Gastroesophageal sphincter (tissue), 4 donors: ENCODE results near the gene ANKRD29. TPM values are rescaled to one million over a fixed set of nuclear protein-coding genes. Genes with fewer than 3 reads are reported as not detected.
A peak's percentile ranks its signal among the peaks of the same experiment; 100 is the strongest.

Experiments
- ATAC-seq: fragments of 150-250 bp; one replicate; pipeline ENCODE4 v1.9.1; 2016; ENCODE audit warnings: mild to moderate bottlenecking, moderate library complexity
- H3K27ac ChIP-seq, 4 donors: fragments of 200-600 bp; sonication (generic) in 3 of 4; 1 replicate in 3 of 4; 2 replicates in 1 of 4; pipeline ENCODE4 v1.5.1; 2016 to 2019
- H3K27me3 ChIP-seq: fragments of 200-600 bp; sonication (generic); one replicate; pipeline ENCODE4 v1.5.1; 2019
- H3K36me3 ChIP-seq, 2 donors: fragments of 200-600 bp; sonication (generic); one replicate each; pipeline ENCODE4 v1.5.1; 2019; ENCODE audit warnings: control low read depth in 1 of 2
- H3K4me1 ChIP-seq, 3 donors: fragments of 200-600 bp; sonication (generic); 1 replicate in 2 of 3; 2 replicates in 1 of 3; pipeline ENCODE4 v1.5.1; 2016 to 2019; ENCODE audit warnings: control low read depth in 2 of 3
- H3K4me3 ChIP-seq, 2 donors: fragments of 200-600 bp; sonication (generic); one replicate each; pipeline ENCODE4 v1.5.1; 2019; ENCODE audit warnings: mild to moderate bottlenecking in 1 of 2, moderate library complexity in 1 of 2
- H3K9me3 ChIP-seq, 3 donors: fragments of 200-600 bp; sonication (generic); one replicate each; pipeline ENCODE4 v1.5.1; 2017 to 2019; ENCODE audit warnings: control low read depth in 2 of 3
- EP300 ChIP-seq: sonication (generic); formaldehyde crosslinking; IDR thresholded peaks from one replicate; pipeline ENCODE4 v1.6.1; 2017; ENCODE audit warnings: antibody characterized with exemption, mild to moderate bottlenecking
- POLR2A ChIP-seq, 2 donors: fragments of 450-650 bp; IDR thresholded peaks; one replicate each; pipeline ENCODE4 v1.6.1; 2017; ENCODE audit warnings: antibody characterized with exemption in 2 of 2, mild to moderate bottlenecking in 2 of 2, moderate library complexity in 1 of 2
- POLR2AphosphoS5 ChIP-seq: sonication (generic); formaldehyde crosslinking; IDR thresholded peaks from one replicate; pipeline ENCODE4 v1.6.1; 2017; ENCODE audit warnings: antibody characterized with exemption
- WGBS, 2 donors: methylation state at CpG; one replicate each; pipeline ENCODE4 v1.1.5; 2018; ENCODE audit warnings: low coverage in 1 of 2; 5-methylcytosine and 5-hydroxymethylcytosine counted together
- total RNA-seq, 4 donors: library from RNA; depleted of rRNA; stranded (reverse); fragments of >200 nt; gene quantifications; one replicate each; pipeline ENCODE4 v1.1.0, GENCODE V29; 2016
- TF ChIP-seq, protein P1 (sequence below), 4 experiments: fragments of 200-600 bp in 2 of 4; fragments of 450-650 bp in 2 of 4; sonication (generic) in 1 of 4; IDR thresholded peaks; one replicate each; pipeline ENCODE4 v1.5.1; 2017 to 2019; ENCODE audit warnings: antibody characterized with exemption in 4 of 4, mild to moderate bottlenecking in 2 of 4, moderate library complexity in 2 of 4

ANKRD29 gene
- total RNA-seq, 4 donors from 2014 or later = 3.5 to 19.3 (median 10.5) TPM

DNA sequence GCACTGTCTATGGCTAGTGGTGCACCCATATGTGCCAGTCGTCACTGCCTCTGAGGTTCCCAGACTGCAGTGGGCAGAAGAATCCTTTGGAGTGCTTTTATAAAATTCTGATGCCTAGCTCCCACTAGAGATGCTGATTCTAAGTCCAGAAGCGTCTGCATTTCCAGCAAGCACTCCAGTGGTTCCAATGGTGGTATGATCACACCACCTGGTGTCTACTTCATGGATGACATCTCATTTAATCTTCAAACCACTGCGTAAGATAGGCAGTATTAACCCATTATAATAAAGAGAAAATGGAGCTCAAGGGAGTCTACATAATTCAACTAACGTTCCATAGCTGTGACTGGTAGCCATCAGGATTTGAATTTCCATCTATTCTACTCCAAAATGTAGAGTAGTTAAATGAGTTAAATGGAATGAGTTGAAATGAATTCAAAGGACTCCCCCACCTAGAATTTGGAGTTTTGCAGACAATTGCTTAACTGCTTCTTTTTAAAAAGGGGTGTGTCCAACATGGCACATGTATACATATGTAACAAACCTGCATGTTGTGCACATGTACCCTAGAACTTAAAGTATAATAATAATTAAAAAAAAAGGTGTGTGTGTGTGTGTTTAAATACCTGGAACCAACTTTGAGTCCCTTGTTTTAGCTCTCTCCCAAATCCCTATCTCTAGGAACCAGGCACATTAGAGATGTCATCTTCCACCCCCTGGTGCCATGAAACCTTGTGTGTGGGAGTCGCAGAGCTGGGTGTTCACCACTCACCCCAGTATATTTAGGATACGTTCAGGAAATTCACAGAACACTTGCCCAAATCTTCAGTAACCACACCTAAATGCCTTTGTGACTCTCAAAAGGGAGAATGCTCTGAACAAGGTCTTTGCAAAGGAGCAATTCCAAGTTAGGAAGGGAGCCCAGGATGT, 40.6 kb upstream of the ANKRD29 start:
- H3K4me3 ChIP-seq = no peak overlapping the region
- 62 to 86% methylated on average over 2 to 6 of the region's 6 CpGs for WGBS, 2 donors
- peak; percentile 41 for ATAC-seq
- no peaks in the 10 kb centered on the region for H3K36me3 ChIP-seq
- H3K27me3 ChIP-seq = no peaks in the 10 kb centered on the region
- no peak overlapping the region for H3K27ac ChIP-seq
- H3K9me3 ChIP-seq = peaks cover 0 to 6% (median 0%) of the 10 kb centered on the region in 3 donors
- H3K4me1 ChIP-seq = no peaks in the 10 kb centered on the region
- TF ChIP-seq EP300 = no peak
- no peak for TF ChIP-seq POLR2AphosphoS5
- TF ChIP-seq, protein P1, sequence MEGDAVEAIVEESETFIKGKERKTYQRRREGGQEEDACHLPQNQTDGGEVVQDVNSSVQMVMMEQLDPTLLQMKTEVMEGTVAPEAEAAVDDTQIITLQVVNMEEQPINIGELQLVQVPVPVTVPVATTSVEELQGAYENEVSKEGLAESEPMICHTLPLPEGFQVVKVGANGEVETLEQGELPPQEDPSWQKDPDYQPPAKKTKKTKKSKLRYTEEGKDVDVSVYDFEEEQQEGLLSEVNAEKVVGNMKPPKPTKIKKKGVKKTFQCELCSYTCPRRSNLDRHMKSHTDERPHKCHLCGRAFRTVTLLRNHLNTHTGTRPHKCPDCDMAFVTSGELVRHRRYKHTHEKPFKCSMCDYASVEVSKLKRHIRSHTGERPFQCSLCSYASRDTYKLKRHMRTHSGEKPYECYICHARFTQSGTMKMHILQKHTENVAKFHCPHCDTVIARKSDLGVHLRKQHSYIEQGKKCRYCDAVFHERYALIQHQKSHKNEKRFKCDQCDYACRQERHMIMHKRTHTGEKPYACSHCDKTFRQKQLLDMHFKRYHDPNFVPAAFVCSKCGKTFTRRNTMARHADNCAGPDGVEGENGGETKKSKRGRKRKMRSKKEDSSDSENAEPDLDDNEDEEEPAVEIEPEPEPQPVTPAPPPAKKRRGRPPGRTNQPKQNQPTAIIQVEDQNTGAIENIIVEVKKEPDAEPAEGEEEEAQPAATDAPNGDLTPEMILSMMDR (IDR thresholded peaks at IDR 0.05) = peak in 3 of 4 experiments; percentile 48 to 72 (median 55)
- TF ChIP-seq POLR2A (IDR thresholded peaks at IDR 0.05) = no peak

DNA sequence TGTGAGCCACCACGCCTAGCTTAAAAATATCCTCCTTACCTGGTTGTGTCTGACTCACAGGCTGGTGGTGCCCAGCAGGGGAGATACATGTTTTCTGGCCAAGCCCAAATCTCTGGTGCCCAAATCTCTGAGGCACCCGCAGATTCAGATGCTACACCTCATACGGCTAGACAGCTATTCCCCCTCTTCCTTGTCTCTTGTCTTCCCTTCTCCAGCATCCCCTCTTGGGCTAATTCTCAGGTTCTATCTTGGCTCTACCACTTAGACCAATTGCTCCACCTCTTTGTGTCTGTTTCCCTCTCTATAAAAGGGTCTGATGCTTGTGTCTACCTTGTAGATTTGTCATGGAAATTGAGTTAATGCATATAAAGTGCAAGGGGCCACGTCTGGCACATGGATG, 39.9 kb upstream of the ANKRD29 start:
- peaks cover 0 to 6% (median 0%) of the 10 kb centered on the region in 3 donors for H3K9me3 ChIP-seq
- H3K36me3 ChIP-seq = no peaks in the 10 kb centered on the region
- H3K27ac ChIP-seq = no peak overlapping the region
- no peaks in the 10 kb centered on the region for H3K27me3 ChIP-seq
- H3K4me1 ChIP-seq = no peaks in the 10 kb centered on the region
- ATAC-seq = no peak
- WGBS, 2 donors = 77 to 91% methylated on average over 3 to 4 of the region's 4 CpGs
- TF ChIP-seq POLR2A (IDR thresholded peaks at IDR 0.05) = no peak
- TF ChIP-seq, protein P1 (IDR thresholded peaks at IDR 0.05) = no peak
- H3K4me3 ChIP-seq = no peak overlapping the region

DNA sequence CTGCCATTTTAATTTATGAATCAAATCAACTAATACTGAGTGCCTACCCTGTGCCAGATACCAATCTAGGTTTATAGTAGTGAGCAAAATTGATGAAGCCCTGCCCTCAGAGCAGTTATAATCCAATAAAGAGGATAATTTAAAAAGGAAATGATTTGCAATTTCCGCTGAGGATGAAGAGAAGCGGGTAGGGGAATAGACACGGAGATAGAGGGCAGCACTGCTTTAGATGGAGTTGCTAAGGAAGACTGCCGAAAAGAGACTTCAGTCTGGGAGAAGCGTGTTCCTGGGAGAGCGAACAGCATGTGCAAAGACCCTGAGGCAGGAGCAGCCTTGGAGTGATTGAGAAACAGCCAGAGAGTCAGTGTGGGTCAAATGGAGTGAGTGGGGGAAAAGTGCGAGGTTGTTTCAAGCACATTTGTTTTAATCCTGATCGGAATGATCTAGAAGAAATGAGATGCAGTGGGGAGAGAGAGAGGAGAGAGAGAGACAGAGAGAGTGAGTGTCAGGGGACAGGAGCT, 38.9 kb upstream of the ANKRD29 start:
- no peak for ATAC-seq
- Histone ChIP-seq H3K27ac (no peak overlapping the region), H3K9me3 (no peaks in the 10 kb centered on the region), H3K27me3 (no peaks in the 10 kb centered on the region), H3K4me1 (no peaks in the 10 kb centered on the region), H3K36me3 (no peaks in the 10 kb centered on the region), H3K4me3 (no peak overlapping the region)
- WGBS, 2 donors = 83 to 88% methylated on average over 3 to 8 of the region's 8 CpGs
- TF ChIP-seq, protein P1 (IDR thresholded peaks at IDR 0.05) = no peak
- TF ChIP-seq EP300 (no peak), POLR2AphosphoS5 (no peak), POLR2A (IDR thresholded peaks at IDR 0.05) (no peak)

DNA sequence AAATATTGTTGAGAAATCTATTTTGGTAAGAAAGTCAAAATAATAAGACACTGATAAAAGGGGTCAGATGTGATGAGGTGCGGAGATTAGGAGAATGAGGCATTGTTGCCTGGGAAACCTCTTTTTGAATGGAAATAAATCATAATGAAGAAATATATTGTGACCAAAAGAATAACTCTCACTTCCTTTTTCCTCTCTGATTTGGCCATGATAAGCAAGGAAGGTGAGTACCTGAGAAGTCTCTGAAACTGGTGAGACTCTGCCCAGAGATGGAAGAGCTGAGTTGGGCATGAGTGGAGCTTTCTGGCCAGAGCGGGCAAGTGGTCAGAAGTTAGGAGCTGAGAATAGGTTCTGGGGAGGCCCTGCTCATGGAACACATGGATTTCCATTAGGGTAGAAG, 38.3 kb upstream of the ANKRD29 start:
- no peak overlapping the region for H3K27ac ChIP-seq
- TF ChIP-seq POLR2A (IDR thresholded peaks at IDR 0.05) (no peak), EP300 (no peak), POLR2AphosphoS5 (no peak)
- TF ChIP-seq, protein P1 (IDR thresholded peaks at IDR 0.05) = no peak
- no peaks in the 10 kb centered on the region for H3K36me3 ChIP-seq
- H3K27me3 ChIP-seq = no peaks in the 10 kb centered on the region
- ATAC-seq = no peak
- WGBS, 2 donors = 58 to 72% methylated on average over 2 of the region's 2 CpGs
- H3K4me1 ChIP-seq = no peaks in the 10 kb centered on the region
- no peak overlapping the region for H3K4me3 ChIP-seq
- H3K9me3 ChIP-seq = no peaks in the 10 kb centered on the region
